HEK293T (cell line): ENCODE data around the gene ZNF609.

Experiments used
- CTCF ChIA-PET: fragments of 350-600 bp; formaldehyde crosslinking; extraction: SDS; loops from one replicate; lab custom pipeline; 2021; ENCODE audit warnings: antibody characterized with exemption, inconsistent platforms; lab: Yijun Ruan, JAX
- POLR2A ChIA-PET: fragments of 350-600 bp; formaldehyde crosslinking; extraction: SDS; loops from one replicate; lab custom pipeline; 2020; ENCODE audit warnings: antibody characterized with exemption, inconsistent platforms; lab: Yijun Ruan, JAX
- DNase-seq: peaks from one replicate; pipeline ENCODE4 v3.0.0; 2012; ENCODE audit warnings: mixed read lengths; ENCODE audit errors: extremely low spot score
- ARNT ChIP-seq: fragments of 450-650 bp; IDR thresholded peaks from 2 replicates; pipeline ENCODE4 v1.6.1; 2017; ENCODE audit warnings: mild to moderate bottlenecking
- BHLHE40 ChIP-seq: fragments of 450-650 bp; IDR thresholded peaks from 2 replicates; pipeline ENCODE4 v1.6.1; 2016; ENCODE audit warnings: mild to moderate bottlenecking, moderate library complexity, borderline replicate concordance
- CTBP1 ChIP-seq: fragments of 450-650 bp; IDR thresholded peaks from 2 replicates; pipeline ENCODE4 v1.6.1; 2016; ENCODE audit warnings: borderline replicate concordance
- ELF4 ChIP-seq: fragments of 450-650 bp; IDR thresholded peaks from 2 replicates; pipeline ENCODE4 v1.6.1; 2017; ENCODE audit warnings: antibody characterized with exemption
- FOXA1 ChIP-seq: fragments of 450-650 bp; IDR thresholded peaks from 2 replicates; pipeline ENCODE4 v1.6.1; 2016; ENCODE audit warnings: mild to moderate bottlenecking
- FOXK2 ChIP-seq: fragments of 450-650 bp; IDR thresholded peaks from 2 replicates; pipeline ENCODE4 v1.6.1; 2016; ENCODE audit warnings: mild to moderate bottlenecking
- FOXM1 ChIP-seq: fragments of 450-650 bp; IDR thresholded peaks from 2 replicates; pipeline ENCODE4 v1.6.1; 2017; ENCODE audit warnings: mild to moderate bottlenecking, borderline replicate concordance
- HDGF ChIP-seq: fragments of 450-650 bp; IDR thresholded peaks from 2 replicates; pipeline ENCODE4 v1.6.1; 2017; ENCODE audit warnings: antibody characterized with exemption, borderline replicate concordance
- L3MBTL2 ChIP-seq: fragments of 450-650 bp; conservative IDR thresholded peaks from 2 replicates; pipeline ENCODE4 v1.6.1; 2016; ENCODE audit warnings: mild to moderate bottlenecking
- LEF1 ChIP-seq: fragments of 450-650 bp; IDR thresholded peaks from 2 replicates; pipeline ENCODE4 v1.6.1; 2017; ENCODE audit warnings: mild to moderate bottlenecking, borderline replicate concordance
- NFRKB ChIP-seq: fragments of 450-650 bp; IDR thresholded peaks from 2 replicates; pipeline ENCODE4 v1.6.1; 2016; ENCODE audit warnings: mild to moderate bottlenecking, moderate library complexity
- SP1 ChIP-seq: fragments of 450-650 bp; IDR thresholded peaks from 2 replicates; pipeline ENCODE4 v1.6.1; 2017
- SUZ12 ChIP-seq: fragments of 450-650 bp; IDR thresholded peaks from 2 replicates; pipeline ENCODE4 v1.6.1; 2016; ENCODE audit warnings: mild to moderate bottlenecking
- TARDBP ChIP-seq: fragments of 450-650 bp; IDR thresholded peaks from 2 replicates; pipeline ENCODE4 v1.6.1; 2016
- ZNF384 ChIP-seq: fragments of 450-650 bp; IDR thresholded peaks from 2 replicates; pipeline ENCODE4 v1.6.1; 2016
- TF ChIP-seq, protein P1 (sequence below): fragments of 450-650 bp; IDR thresholded peaks from 2 replicates; pipeline ENCODE4 v1.6.1; 2016

Gene ZNF609

DNA sequence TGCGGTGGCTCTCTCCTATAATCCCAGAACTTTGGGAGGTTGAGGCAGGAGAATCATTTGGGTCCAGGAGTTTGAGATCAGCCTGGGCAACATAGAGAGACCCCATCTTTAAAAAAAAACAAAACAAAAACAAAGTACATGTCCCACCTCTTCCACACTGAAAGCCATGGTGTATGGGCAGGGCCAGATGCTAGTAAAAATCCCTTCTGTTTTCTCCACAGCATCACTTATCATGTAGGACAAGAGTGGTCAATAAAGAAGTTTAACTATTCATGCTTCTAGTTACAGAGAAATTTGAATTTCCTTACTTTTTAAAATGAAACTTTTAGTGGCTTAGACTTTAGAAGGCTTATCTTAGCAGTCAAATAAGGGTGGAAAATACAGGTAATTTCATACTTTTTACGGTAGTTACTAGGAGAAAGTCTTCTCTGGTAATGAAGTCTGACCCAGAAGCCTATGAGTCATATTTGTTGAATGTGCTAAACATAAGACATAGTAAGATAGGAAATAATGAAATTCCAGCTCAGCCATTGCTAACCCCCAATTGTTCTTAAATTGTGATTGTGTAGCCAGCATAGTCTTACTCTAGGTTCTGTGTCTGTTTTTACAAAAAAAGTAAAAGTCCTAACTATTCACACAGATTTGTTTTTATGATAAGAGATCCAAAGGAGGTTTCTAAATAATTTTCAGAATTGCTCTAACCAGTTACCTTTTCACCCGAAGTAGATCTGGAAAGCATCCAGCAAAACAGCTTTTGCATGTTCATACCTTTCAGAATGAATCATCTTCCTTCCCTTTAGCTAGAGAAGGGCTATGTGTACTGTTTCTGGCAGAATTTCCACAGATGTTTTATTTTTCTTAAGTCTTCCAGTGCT is 16.4 kb upstream of the ZNF609 start:
- TF ChIP-seq LEF1 (no peak), SP1 (no peak), TARDBP (no peak), FOXK2 (no peak), ARNT (no peak)
- ChIA-PET CTCF (no interaction called here), POLR2A (interaction anchor here (0.7 kb wide), 1 partner anchor 16 kb away, joined by 3 read pairs; the partner anchor contains the start of gene ZNF609)
- no peak for DNase-seq

DNA sequence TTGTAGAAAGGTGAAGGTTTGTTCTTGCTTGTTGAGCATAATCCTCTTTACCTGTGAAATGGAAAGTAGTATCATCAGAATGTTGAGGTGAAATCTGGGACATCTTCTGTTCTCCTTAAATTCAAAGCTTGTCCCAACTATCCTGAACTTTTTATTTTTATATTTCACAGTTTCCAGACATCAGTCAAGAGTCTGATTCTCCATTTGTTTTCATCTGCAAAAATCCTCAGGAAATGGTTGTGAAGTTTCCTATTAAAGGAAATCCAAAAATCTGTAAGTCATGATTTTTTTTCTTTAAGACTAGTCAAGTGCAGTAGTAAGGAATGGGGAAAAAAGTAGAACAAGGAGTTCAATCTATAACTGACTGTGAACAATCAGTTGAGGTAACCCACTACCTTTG is 15.5 kb upstream of the ZNF609 start:
- TF ChIP-seq FOXM1: no peak
- TF ChIP-seq HDGF: no peak
- no peak for TF ChIP-seq NFRKB
- no peak for DNase-seq
- POLR2A ChIA-PET: interaction anchor here (0.7 kb wide), 1 partner anchor 15 kb away, joined by 3 read pairs; the partner anchor contains the start of gene ZNF609
- CTCF ChIA-PET: no interaction called here

DNA sequence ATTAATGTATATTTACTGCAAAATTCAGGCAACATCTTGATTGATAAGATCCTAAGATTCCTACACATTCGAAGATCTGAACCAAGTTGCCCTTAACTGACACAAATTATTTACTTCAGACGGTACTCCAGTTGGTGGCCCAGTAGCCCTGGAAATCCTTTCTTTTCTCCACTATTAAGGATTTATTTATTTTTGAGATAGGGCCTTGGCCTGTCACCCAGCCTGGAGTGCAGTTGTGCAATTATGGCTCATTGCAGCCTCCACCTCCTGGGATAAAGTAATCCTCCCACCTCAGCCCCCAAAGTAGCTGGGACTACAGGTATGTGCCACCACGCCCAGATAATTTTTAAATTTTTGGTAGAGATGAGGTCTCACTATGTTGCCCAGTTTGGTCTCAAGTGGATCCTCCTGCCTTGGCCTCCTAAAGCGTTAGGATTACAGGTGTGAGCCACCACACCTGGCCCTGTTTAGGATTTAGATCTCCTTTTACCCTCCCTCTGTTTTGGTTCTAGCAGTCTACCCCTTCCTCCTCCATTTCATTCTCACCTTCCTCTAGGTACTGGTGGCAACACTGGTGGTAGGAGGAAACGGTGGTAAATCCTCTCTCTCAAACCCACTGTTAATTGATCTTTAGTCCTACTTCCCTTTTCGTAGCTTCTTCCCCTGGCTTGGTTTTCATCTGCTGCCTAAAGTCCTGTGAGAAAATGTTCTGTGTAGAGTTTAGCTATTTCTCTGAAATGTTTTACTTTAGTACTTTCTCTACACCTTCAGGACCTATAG is 12.7 kb upstream of the ZNF609 start:
- ChIA-PET POLR2A (no interaction called here), CTCF (no interaction called here)
- TF ChIP-seq ARNT (no peak), FOXK2 (no peak)
- no peak for DNase-seq

DNA sequence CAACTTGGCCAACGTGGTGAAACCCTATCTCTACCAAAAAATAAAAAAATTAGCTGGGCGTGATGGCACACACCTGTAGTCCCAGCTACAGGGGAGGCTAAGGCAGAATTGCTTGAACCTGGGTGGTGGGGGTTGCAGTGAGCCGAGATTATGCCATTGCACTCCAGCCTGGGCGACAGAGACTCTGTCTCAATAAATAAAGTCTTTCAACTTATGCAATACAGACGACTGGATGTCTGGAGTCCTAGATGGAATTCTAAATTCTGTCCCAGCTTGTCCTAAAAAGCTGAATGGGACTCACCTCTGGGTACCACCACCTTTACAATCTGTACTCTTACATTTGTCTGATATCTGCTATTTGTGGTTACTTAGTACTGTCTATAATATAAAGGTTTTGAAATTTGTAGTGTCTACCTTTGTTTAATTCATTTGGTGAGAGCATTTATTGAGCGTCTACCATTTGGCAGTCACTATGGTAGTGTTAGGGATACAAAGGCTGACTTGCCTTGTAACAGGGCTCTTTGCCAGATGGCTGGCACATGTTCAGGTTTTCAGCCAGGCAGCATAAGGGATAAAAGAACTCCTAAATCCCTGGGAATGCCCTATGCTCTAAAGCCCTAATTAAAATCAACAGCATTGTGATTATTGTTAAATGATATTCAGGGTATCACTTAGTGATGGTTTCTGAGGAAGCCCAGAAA is 7.2 kb upstream of the ZNF609 start:
- no peak for TF ChIP-seq FOXA1
- no peak for TF ChIP-seq ZNF384
- no peak for TF ChIP-seq FOXK2
- ChIA-PET CTCF (no interaction called here), POLR2A (no interaction called here)
- no peak for DNase-seq

DNA sequence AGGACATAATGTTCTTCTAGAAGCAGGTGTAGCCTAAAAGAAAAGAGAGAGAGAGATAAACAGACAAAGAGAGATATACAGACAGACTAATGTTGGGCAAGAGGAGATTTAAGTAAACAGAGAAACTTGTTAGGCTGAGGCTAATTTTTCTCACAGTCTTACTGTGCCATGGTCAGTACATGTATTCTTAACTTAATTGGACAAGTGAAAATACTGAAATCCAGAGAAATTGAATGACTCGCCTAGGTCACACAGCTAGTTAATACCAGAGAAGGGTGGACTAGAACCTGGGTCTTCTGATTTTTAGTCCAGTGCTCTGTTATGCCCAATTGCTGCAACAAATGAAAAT is 6.7 kb upstream of the ZNF609 start:
- TF ChIP-seq FOXM1 (no peak), NFRKB (no peak), BHLHE40 (no peak), SP1 (no peak), ARNT (no peak), FOXA1 (no peak), TARDBP (no peak), CTBP1 (no peak), ZNF384 (no peak), HDGF (no peak), L3MBTL2 (no peak), FOXK2 (no peak), SUZ12 (no peak), ELF4 (no peak), LEF1 (no peak)
- TF ChIP-seq, protein P1, sequence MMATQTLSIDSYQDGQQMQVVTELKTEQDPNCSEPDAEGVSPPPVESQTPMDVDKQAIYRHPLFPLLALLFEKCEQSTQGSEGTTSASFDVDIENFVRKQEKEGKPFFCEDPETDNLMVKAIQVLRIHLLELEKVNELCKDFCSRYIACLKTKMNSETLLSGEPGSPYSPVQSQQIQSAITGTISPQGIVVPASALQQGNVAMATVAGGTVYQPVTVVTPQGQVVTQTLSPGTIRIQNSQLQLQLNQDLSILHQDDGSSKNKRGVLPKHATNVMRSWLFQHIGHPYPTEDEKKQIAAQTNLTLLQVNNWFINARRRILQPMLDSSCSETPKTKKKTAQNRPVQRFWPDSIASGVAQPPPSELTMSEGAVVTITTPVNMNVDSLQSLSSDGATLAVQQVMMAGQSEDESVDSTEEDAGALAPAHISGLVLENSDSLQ: no peak
- ChIA-PET CTCF (no interaction called here), POLR2A (no interaction called here)
- no peak for DNase-seq

DNA sequence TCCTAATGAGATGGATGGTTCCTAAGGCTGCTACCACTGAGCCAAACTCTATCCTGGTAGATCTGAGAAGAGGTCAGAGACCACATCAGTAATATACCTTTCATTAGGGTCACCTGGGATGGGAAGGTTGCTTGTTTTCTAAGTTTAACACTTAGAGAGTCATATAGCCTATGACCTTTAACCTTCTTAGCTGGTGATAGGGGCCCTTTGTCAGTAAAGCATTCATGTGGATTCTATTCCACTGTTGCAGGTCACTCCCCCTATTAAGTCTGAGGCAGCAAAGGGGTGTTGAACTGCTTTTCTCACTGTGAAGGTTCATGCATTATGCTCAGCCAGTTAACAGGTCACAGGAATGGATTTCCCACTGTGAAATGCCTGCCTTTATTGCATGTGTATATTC is 6.1 kb upstream of the ZNF609 start:
- CTCF ChIA-PET: no interaction called here
- no peak for DNase-seq
- no peak for TF ChIP-seq ELF4
- no peak for TF ChIP-seq SP1
- TF ChIP-seq ARNT: no peak
- no peak for TF ChIP-seq BHLHE40
- TF ChIP-seq FOXK2: no peak
- TF ChIP-seq, protein P1: no peak
- no peak for TF ChIP-seq LEF1
- TF ChIP-seq L3MBTL2: no peak
- no peak for TF ChIP-seq CTBP1
- no peak for TF ChIP-seq FOXA1
- no peak for TF ChIP-seq TARDBP
- no peak for TF ChIP-seq HDGF
- TF ChIP-seq FOXM1: no peak
- TF ChIP-seq SUZ12: no peak
- TF ChIP-seq ZNF384: no peak
- TF ChIP-seq NFRKB: no peak
- POLR2A ChIA-PET: no interaction called here

DNA sequence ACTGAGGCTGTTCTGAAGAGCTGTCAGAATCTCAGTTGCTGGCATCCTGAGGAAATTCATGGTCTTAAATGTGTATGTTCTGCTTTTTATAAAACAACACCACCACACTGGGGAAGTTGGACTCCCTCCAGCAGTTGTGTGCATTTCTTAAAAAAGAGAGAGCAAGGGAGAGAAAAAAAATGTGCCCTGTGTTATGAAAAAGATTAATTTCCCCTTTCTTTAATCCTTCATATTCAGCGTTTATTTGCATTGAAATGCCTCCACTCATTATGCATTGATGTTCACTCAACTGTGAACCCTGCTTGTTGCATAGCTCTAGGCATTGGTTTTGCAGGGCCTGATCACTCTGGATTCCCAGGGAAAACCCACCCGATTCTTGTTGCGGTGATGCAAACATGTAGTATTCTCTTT is 4.4 kb upstream of the ZNF609 start:
- ChIA-PET POLR2A (no interaction called here), CTCF (no interaction called here)
- DNase-seq: no peak
- TF ChIP-seq SP1 (no peak), ARNT (no peak), HDGF (no peak), SUZ12 (no peak), LEF1 (no peak), FOXK2 (no peak), ELF4 (no peak), BHLHE40 (no peak), FOXA1 (no peak), NFRKB (no peak), CTBP1 (no peak), ZNF384 (no peak), FOXM1 (no peak), L3MBTL2 (no peak), TARDBP (no peak)
- TF ChIP-seq, protein P1: no peak
